AG08395 (cell line): ENCODE results near the gene CARS1.

Experiments
- DNase-seq: peaks from one replicate; pipeline ENCODE4 v3.0.0; 2012; ENCODE audit warnings: mixed read lengths, low spot score

Gene CARS1

DNA sequence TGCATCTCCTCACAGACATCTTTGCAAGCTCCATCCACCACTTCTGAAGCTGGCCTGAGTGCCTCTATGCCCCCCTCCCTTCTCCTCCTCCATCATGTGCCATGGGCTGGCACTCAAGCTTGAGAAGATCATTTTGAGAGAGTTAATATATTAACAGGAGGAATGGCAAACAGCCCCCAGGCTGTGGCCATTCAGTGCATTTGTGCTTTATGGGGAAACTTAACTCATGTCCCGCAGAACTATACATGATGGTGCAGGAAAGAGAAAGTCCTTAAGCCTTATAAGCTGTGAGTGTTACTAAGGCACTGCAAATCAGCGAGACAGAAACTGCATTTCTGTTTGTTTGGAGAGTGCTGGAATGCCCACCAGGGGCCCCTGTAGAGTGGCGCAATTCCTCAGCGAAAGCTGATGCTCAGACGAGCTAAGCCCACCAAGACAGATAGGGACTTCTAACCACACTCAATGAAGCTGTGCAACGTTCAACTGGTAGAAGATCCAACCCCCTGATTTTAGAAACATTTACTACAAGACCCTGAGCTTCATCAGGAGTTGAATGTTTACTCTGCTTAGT lies 101.2 kb downstream of the CARS1 start:
- DNase-seq = no peak

GRCh38 chr11:2954263-2954662 lies 103.0 kb downstream of the CARS1 start:
- DNase-seq = no peak

DNA sequence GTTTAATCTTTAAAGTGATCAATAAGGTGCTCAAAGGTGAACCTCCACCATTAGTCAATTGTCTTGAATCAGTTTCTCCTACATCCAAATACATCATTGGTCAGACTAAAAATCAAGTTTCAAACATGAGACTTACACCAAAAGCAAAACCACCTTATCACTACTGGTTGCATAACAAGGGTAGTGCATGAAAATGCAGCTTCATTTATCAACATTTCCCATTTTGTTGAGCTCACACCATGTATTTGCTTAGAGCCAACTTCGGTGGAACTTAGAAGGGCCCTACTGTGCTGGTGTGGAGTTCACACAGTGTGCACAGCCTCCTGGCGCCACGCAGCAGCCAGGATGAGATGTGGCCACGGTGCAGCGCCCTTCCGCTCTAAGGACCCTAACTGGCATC lies 104.9 kb downstream of the CARS1 start:
- no peak for DNase-seq

- DNase-seq = peak; percentile 70
Observed at GRCh38 chr11:2951231-2952110, 105.8 kb downstream of the CARS1 start.
